Liver (tissue), 9 donors: Measurements from ENCODE around the gene SEC62. TPM values are rescaled to one million over a fixed set of nuclear protein-coding genes. Genes with fewer than 3 reads are reported as not detected.
"Not testable (repeated sequence)": the region's sequence is repeated elsewhere in the genome, so short reads cannot be mapped to it uniquely, and the experiment has no call there.

Experiments used
- DNase-seq: peaks from one replicate; pipeline ENCODE4 v3.0.0-alpha.2; 2017; ENCODE audit warnings: low spot score
- H3K27ac ChIP-seq, 2 donors: one replicate each; pipeline ENCODE4 v1.7.0; 2013; ENCODE audit warnings: inconsistent platforms in 2 of 2, low read length in 2 of 2, control low read depth in 1 of 2, low read depth in 1 of 2, mild to moderate bottlenecking in 1 of 2
- H3K27me3 ChIP-seq, 4 donors: one replicate each; pipeline versions ENCODE4 v1.6.1 to v1.7.0; 2013; ENCODE audit warnings: low read length in 3 of 4, inconsistent platforms in 1 of 4, mild to moderate bottlenecking in 1 of 4, moderate library complexity in 1 of 4; ENCODE audit not compliant: control insufficient read depth in 4 of 4, insufficient read depth in 4 of 4
- H3K36me3 ChIP-seq, 4 donors: one replicate each; pipeline versions ENCODE4 v1.6.1 to v1.7.0; 2013; ENCODE audit warnings: low read length in 3 of 4, mild to moderate bottlenecking in 3 of 4, low read depth in 1 of 4, moderate library complexity in 1 of 4; ENCODE audit not compliant: control insufficient read depth in 4 of 4, insufficient read depth in 3 of 4
- H3K4me1 ChIP-seq, 4 donors: one replicate each; pipeline versions ENCODE4 v1.6.1 to v1.7.0; 2013; ENCODE audit warnings: low read length in 3 of 4, mild to moderate bottlenecking in 3 of 4, moderate library complexity in 1 of 4; ENCODE audit not compliant: control insufficient read depth in 4 of 4, insufficient read depth in 4 of 4
- H3K4me3 ChIP-seq, 3 donors: one replicate each; pipeline versions ENCODE4 v1.6.1 to v1.7.0; 2013; ENCODE audit warnings: low read length in 3 of 3, control low read depth in 1 of 3, low read depth in 1 of 3, mild to moderate bottlenecking in 1 of 3
- H3K9ac ChIP-seq, 2 donors: one replicate each; pipeline ENCODE4 v1.7.0; 2013; ENCODE audit warnings: low read length in 2 of 2, mild to moderate bottlenecking in 2 of 2, moderate library complexity in 2 of 2, control low read depth in 1 of 2, low read depth in 1 of 2
- H3K9me3 ChIP-seq, 4 donors: one replicate each; pipeline versions ENCODE4 v1.6.1 to v1.7.0; 2013; ENCODE audit warnings: low read length in 3 of 4; ENCODE audit not compliant: control insufficient read depth in 4 of 4
- FOXA1 ChIP-seq: IDR thresholded peaks from 2 replicates; pipeline ENCODE4 v1.6.1; 2016; ENCODE audit warnings: antibody characterized with exemption
- FOXA2 ChIP-seq: IDR thresholded peaks from 2 replicates; pipeline ENCODE4 v1.6.1; 2016; ENCODE audit warnings: antibody characterized with exemption
- GABPA ChIP-seq, 2 donors: IDR thresholded peaks in 1 of 2; conservative IDR thresholded peaks in 1 of 2; 2 replicates each; pipeline ENCODE4 v1.6.1; 2016; ENCODE audit warnings: antibody characterized with exemption in 2 of 2, mild to moderate bottlenecking in 1 of 2, moderate library complexity in 1 of 2
- HNF4A ChIP-seq, 2 donors: conservative IDR thresholded peaks; 2 replicates each; pipeline ENCODE4 v1.6.1; 2016; ENCODE audit warnings: antibody characterized with exemption in 2 of 2, mild to moderate bottlenecking in 2 of 2
- HNF4G ChIP-seq: IDR thresholded peaks from 2 replicates; pipeline ENCODE4 v1.6.1; 2016; ENCODE audit warnings: antibody characterized with exemption
- JUND ChIP-seq, 2 donors: IDR thresholded peaks; 2 replicates each; pipeline ENCODE4 v1.6.1; 2016; ENCODE audit warnings: antibody characterized with exemption in 2 of 2
- NR2F2 ChIP-seq: IDR thresholded peaks from 2 replicates; pipeline ENCODE4 v1.6.1; 2016; ENCODE audit warnings: antibody characterized with exemption
- RAD21 ChIP-seq, 2 donors: IDR thresholded peaks; 2 replicates each; pipeline ENCODE4 v1.6.1; 2016; ENCODE audit warnings: antibody characterized with exemption in 2 of 2, mild to moderate bottlenecking in 2 of 2
- SP1 ChIP-seq: IDR thresholded peaks from 2 replicates; pipeline ENCODE4 v1.6.1; 2018; ENCODE audit warnings: antibody characterized with exemption, mild to moderate bottlenecking
- WGBS: extraction: QIAGEN DNeasy Blood & Tissue Kit; methylation state at CpG from one replicate; pipeline ENCODE4 v1.1.7; 2013; 5-methylcytosine and 5-hydroxymethylcytosine counted together
- polyA plus RNA-seq, 2 donors: library from polyadenylated mRNA; stranded (reverse) in 1 of 2; unstranded in 1 of 2; fragments of 200-250 nt in 1 of 2; fragments of >200 nt in 1 of 2; fragmentation: Nextera tagmentation in 1 of 2; extraction: Ambion mirVana in 1 of 2; gene quantifications; one replicate each; pipeline versions ENCODE4 v1.2.1 to v1.2.3, GENCODE V29; 2013 to 2015
- total RNA-seq, 2 donors: library from RNA; depleted of rRNA; stranded (reverse); fragments of >200 nt; gene quantifications; one replicate each; pipeline ENCODE4 v1.2.3, GENCODE V29; 2014
- TF ChIP-seq, protein P1 (sequence below): IDR thresholded peaks from 2 replicates; pipeline ENCODE4 v1.6.1; 2016; ENCODE audit warnings: antibody characterized with exemption
- TF ChIP-seq, protein P2 (sequence below): fragments of 150-350 bp; IDR thresholded peaks from 2 replicates; pipeline ENCODE4 v1.5.1; 2017; ENCODE audit warnings: improper control_type of control experiment, low read depth, low read length; ENCODE audit not compliant: missing input control
- donor health status: healthy.
- donor health status: healthy.
- donor health status: healthy.
- donor health status: healthy.
- donor health status: healthy.

Gene SEC62
- total and polyA plus RNA-seq, 4 donors, result 40.1 to 200 (median 63.3) TPM

DNA sequence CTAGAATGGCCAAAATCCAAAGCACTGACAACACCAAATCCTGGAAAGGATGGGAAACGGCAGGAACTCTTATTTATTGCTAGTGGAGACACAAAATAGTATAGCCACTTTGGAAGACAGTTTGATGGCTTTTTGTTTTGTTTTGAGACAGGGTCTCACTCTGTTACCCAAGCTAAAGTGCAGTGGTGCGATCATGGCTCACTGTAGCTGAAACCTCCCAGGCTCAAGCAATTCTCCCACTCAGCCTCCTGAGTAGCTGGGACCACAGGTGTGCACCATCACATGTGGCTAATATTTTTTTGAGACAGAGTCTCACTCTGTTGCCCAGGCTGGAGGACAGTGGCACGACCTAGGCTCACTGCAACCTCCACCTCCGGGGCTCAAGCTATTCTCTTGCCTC is 43.9 kb downstream of the SEC62 start (continued):
- TF ChIP-seq HNF4A (conservative IDR thresholded peaks at IDR 0.05), result no peak
- TF ChIP-seq, protein P1, sequence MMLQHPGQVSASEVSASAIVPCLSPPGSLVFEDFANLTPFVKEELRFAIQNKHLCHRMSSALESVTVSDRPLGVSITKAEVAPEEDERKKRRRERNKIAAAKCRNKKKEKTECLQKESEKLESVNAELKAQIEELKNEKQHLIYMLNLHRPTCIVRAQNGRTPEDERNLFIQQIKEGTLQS, result no peak
- TF ChIP-seq HNF4G, result no peak
- TF ChIP-seq GABPA (IDR thresholded peaks at IDR 0.05 in 1 of 2, conservative IDR thresholded peaks at IDR 0.05 in 1 of 2), result no peak
- TF ChIP-seq FOXA1, result no peak

DNA sequence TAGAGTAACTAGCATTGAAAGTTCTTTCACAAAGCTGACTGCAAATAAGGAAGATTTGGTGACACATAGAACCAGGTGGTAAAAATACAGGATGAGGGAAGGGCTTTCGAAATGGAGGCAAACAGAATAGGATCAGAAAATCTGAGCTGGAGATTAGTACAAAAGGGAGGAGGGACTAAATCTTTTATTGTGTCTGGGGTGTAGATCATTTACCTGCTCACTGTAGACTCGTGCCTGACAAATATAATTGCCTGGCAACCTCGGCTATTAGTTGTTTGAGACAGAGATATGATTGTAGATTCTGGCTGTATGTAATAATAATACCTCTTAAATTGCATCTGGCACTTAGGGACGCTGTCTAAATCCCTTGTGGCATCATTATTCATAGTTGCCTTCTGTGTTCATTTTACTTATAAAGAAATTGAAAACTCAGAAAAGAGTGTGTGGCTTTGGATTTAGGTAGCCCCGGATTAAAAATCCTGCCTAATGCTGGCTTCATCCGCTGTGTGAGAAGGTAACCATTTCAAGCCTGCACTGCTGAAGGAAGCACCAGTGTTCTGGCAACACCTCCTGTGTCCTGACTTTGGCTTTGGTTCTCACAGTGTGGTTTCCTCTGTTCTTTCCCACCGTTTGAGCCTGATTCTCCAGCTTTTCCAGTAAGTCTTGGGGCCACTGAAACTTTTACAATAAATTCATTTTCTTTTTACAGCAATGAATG is 46.2 kb downstream of the SEC62 start:
- no peaks in the 10 kb centered on the region for H3K9me3 ChIP-seq
- no peaks in the 10 kb centered on the region for H3K27me3 ChIP-seq
- no peak for TF ChIP-seq JUND (IDR thresholded peaks at IDR 0.05)
- no peak for TF ChIP-seq SP1
- TF ChIP-seq FOXA2, result no peak
- H3K36me3 ChIP-seq, result no peaks in the 10 kb centered on the region
- no peak overlapping the region for H3K9ac ChIP-seq
- DNase-seq, result no peak
- H3K4me1 ChIP-seq, result no peaks in the 10 kb centered on the region
- WGBS, result 67% methylated on average over 7 of the region's 7 CpGs
- no peak overlapping the region for H3K27ac ChIP-seq
- no peak overlapping the region for H3K4me3 ChIP-seq

DNA sequence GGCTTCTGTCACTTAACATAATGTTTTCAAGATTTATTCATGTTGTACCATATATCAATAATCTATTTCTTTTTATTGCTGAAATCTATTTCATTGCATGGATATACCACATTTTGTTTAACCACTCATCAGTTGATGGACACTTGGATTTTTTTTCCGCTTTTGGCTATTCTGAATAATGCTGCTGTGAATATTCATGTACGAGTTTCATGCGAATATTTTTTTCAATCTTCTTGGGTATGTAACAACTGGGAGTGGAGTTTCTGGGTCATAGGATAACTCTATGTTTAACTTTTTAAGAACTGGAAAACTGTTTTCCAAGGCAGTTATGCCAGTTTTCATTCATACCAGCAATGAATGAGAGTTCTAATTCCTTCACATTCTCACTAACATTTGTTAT is 49.5 kb downstream of the SEC62 start:
- Histone ChIP-seq H3K4me1 (no peaks in the 10 kb centered on the region), H3K9me3 (no peaks in the 10 kb centered on the region), H3K36me3 (no peaks in the 10 kb centered on the region), H3K27me3 (no peaks in the 10 kb centered on the region), H3K4me3 (no peak overlapping the region), H3K27ac (no peak overlapping the region), H3K9ac (no peak overlapping the region)
- DNase-seq, result no peak
- WGBS, result 88% methylated on average over 3 of the region's 3 CpGs
- TF ChIP-seq, protein P2, sequence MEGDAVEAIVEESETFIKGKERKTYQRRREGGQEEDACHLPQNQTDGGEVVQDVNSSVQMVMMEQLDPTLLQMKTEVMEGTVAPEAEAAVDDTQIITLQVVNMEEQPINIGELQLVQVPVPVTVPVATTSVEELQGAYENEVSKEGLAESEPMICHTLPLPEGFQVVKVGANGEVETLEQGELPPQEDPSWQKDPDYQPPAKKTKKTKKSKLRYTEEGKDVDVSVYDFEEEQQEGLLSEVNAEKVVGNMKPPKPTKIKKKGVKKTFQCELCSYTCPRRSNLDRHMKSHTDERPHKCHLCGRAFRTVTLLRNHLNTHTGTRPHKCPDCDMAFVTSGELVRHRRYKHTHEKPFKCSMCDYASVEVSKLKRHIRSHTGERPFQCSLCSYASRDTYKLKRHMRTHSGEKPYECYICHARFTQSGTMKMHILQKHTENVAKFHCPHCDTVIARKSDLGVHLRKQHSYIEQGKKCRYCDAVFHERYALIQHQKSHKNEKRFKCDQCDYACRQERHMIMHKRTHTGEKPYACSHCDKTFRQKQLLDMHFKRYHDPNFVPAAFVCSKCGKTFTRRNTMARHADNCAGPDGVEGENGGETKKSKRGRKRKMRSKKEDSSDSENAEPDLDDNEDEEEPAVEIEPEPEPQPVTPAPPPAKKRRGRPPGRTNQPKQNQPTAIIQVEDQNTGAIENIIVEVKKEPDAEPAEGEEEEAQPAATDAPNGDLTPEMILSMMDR, result no peak

DNA sequence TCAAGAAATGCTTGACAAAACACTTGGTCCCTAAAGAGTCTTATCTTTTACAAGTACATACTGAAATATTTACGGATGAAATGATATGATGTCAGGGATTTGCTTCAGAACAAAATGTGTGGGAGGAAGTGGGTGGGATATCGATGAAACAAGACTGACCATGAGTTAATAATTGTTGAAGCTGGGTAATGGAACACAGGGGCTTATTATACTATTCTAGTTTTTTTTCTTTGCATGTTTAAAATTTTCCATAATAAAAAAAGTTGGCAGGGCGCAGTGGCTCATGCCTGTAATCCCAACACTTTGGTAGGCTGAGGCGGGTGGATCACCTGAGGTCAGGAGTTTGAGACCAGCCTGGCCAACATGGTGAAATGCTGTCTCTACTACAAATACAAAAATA is 52.7 kb downstream of the SEC62 start:
- not testable (repeated sequence) for H3K36me3 ChIP-seq, H3K4me3 ChIP-seq, H3K27ac ChIP-seq, H3K27me3 ChIP-seq, H3K4me1 ChIP-seq, DNase-seq, H3K9me3 ChIP-seq, H3K9ac ChIP-seq
- 65% methylated on average over 4 of the region's 4 CpGs for WGBS

DNA sequence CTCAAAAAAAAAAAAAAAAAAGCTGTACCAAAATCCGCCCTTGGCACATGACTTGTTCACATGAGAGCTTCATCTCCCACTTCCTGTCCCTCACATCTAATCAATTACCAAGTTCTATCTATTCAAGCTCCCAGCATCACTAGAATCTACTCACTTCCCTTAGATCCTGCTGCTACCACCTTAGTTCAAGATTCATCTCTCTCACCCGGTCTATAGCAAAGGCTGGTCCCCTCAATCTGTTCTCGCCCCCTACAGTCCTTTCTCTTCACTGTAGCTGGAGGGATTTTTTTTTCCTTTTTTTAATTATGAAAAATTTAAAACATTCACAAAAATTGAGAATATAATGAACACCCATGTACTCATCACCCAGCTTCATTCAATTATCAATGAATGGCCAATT is 54.5 kb downstream of the SEC62 start:
- TF ChIP-seq NR2F2, result no peak
- peak; percentile 33 to 45 for TF ChIP-seq RAD21 (IDR thresholded peaks at IDR 0.05)
- H3K36me3 ChIP-seq, result no peaks in the 10 kb centered on the region
- no peak overlapping the region for H3K4me3 ChIP-seq
- H3K9me3 ChIP-seq, result no peaks in the 10 kb centered on the region
- H3K27ac ChIP-seq, result no peak overlapping the region
- DNase-seq, result no peak
- H3K27me3 ChIP-seq, result no peaks in the 10 kb centered on the region
- WGBS, result 83% methylated on average over 3 of the region's 3 CpGs
- no peak overlapping the region for H3K9ac ChIP-seq
- H3K4me1 ChIP-seq, result no peaks in the 10 kb centered on the region
